ENCODE results near the gene ARHGAP23. TPM values are rescaled to one million over a fixed set of nuclear protein-coding genes. Genes with fewer than 3 reads are reported as not detected.
"Not testable (repeated sequence)": the region's sequence is repeated elsewhere in the genome, so short reads cannot be mapped to it uniquely, and the experiment has no call there.

ARHGAP23 gene
- total RNA-seq, 1 donor from 2014 or later: 33.7 TPM

DNA sequence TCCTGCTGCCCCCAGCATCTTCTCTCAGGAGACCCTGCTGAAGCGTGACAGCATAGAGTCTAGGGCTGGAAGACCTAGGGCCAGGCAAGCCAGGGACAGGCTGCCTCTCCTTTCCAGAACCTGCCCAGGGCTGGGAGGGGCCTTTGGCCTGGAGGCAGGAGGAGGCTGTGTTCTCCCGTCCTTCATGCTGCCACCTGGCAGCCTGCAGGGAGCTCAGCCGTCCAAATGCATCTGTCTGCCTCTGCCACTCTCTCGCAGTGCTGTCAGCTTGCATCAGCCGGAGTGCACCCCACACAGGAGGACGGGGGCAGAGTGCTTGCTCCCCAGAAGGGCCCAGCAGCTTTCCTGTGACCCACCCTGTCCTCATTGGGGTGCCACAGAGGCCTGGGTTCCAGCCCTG is 31.3 kb downstream of the ARHGAP23 start:
- no peak for DNase-seq (ENCODE audit: low read depth in 2 of 2)

- no peak for DNase-seq (ENCODE audit: low read depth in 2 of 2)
Observed at GRCh38 chr17:38460082-38460715, 31.9 kb downstream of the ARHGAP23 start.

GRCh38 chr17:38460716-38461630 is 32.7 kb downstream of the ARHGAP23 start:
- DNase-seq (ENCODE audit: low read depth in 2 of 2): no peak

DNA sequence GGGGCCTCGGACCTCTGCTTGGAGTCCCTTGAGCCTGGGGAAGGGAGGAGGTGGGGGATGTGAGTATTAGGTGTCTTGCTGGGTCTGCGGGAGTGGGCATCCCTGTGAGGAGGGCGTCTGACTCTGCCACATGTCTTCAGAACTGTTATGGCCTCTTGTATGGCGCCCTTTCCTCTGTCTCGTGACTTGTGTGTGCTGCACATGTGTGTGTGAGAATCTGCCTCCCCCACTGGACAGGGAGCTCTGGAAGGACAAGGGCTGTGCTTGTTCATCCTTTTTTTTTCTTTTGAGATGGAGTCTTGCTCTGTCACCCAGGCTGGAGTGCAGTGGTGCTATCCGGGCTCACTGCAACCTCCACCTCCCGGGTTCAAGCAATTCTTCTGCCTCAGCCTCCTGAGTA is 33.4 kb downstream of the ARHGAP23 start:
- no peak for DNase-seq (ENCODE audit: low read depth in 2 of 2)

DNA sequence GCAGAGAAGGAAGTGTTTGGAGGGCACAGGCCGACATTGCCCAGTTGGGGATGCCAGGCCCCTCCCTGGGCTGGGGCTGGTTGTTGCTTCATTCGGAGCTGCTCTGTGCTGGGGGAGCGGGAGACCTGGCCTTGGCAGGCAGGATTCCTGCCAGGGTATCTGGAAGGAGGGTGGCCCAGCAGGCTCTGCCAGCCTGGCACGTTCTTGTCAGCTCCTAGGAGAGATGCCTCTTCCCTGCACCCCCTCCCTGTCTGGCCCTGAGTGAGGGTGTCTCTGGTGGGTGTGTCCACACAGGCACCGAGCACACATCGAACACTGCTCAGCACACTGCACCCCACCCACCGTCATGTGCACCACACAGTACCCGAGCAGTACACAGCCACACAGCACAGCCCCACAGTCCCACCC is 35.2 kb downstream of the ARHGAP23 start:
- no peak for DNase-seq (ENCODE audit: low read depth in 2 of 2)

DNA sequence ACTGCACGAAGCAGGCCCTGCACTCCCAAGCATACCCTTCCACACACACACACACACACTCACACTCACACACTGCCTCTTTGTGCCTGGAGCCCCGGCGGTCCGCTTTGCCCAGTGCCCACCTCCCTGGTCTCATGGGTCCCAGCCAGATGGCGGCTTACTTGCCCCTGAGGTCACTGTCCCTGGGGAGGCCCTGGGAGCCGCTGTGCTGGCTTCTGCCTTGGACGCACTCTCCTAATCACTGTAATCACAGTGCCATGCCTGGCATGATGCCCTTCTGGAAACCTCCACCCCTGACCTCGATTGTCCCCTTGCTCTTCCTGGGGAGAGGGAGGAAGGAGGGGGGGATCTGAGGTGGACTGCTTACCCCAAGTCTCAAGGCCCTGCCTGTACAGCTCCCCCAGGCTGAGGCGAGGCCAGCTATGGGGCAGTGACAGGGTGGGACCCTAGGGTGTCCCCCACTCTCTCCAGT is 36.0 kb downstream of the ARHGAP23 start:
- DNase-seq (ENCODE audit: low read depth in 2 of 2): peak in 1 of 2 donors; percentile 18

GRCh38 chr17:38464723-38465390 is 36.6 kb downstream of the ARHGAP23 start:
- peak; percentile 90 to 92 for DNase-seq (ENCODE audit: low read depth in 2 of 2)

DNA sequence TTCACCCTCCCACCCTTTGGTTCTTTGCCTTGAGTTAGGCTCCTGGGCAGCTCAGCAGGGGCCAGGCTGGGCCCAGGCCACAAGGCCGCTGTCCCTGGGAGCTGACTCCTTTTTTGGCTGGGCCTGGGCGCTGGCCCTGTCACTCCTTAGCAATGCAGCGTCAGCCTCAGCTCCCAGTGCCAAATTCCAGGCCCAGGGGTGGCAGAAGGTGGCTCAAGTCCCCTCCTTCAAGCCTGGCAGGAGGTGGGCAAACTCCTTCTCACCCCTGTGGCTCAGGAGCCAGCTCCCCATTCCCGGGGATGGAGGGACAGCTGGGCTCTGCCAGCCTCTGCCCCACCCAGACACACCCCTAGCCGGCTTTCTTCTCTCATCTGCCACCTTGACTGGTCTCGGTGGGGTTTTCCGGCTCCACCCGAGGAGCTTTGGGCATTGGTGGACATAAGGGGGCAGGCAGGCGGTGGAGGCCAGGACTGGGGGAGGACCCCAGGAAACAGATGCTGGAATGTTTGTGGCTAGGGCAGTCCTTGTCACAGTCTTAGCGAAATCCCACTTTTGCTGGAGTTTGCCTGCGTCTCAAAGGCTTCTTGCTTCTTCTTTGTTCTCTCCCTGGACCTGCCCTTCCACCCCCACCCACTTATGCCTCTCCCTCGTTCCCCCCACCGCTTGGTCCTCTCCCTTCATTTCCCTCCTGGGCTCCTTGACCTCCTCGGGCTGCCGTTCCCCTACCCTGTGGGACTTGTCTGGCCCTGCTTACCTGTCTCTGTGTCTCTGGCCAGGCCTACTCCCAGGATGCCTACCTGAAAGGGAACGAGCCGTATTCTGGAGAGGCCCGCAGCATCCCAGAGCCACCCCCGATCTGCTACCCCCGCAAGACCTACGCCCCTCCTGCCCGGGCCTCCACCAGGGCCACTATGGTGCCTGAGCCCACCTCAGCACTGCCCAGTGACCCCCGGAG is 37.4 kb downstream of the ARHGAP23 start:
- peak in 1 of 2 donors; percentile 24 for DNase-seq (ENCODE audit: low read depth in 2 of 2)

DNA sequence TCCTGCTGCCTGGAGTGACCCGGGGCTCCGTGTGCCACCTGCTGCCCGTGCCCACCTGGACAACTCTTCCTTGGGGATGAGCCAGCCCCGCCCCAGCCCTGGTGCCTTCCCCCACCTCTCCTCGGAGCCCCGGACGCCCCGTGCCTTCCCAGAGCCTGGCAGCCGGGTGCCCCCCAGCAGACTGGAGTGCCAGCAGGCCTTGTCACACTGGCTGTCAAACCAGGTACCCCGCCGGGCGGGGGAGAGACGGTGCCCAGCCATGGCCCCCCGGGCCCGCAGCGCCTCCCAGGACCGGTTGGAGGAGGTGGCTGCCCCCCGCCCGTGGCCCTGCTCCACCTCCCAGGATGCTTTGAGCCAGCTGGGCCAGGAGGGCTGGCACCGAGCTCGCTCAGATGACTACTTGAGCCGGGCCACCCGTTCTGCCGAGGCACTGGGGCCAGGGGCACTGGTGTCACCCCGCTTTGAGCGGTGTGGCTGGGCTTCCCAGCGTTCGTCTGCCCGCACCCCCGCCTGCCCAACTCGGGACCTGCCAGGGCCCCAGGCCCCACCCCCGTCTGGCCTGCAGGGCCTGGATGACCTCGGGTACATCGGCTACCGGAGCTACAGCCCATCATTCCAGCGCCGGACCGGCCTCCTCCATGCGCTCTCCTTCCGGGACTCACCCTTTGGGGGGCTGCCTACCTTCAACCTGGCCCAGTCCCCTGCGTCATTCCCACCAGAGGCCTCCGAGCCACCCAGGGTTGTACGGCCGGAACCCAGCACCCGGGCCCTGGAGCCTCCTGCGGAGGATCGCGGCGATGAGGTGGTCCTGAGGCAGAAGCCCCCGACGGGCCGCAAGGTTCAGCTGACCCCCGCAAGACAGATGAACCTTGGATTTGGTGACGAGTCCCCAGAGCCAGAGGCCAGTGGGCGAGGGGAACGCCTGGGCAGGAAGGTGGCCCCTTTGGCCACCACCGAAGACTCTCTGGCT is 38.4 kb downstream of the ARHGAP23 start:
- no peak for DNase-seq (ENCODE audit: low read depth in 2 of 2)

GRCh38 chr17:38467491-38467890 is 39.2 kb downstream of the ARHGAP23 start:
- no peak for DNase-seq (ENCODE audit: low read depth in 2 of 2)

DNA sequence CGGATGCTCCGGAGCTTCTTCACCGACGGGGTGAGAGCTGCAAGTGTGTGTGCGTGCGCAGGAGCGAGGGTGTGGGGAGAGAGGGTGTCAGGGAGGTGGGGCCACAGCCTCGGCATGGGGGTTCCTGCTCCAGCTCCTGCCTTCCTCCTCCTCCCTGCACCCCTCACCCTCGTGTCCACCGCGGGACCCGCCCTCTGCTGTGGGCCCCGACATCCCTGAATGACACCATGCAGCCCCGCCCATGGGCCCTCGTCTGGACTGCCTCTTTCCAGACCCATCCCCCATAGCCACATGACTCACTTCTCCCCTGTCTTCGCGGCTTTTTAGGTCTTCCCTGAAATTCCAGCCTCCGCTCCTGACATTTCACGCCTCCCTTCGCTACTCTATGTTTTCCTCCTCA is 41.6 kb downstream of the ARHGAP23 start:
- DNase-seq (ENCODE audit: low read depth in 2 of 2): peak in 1 of 2 donors; percentile 73

- DNase-seq (ENCODE audit: low read depth in 2 of 2): peak; percentile 58 to 90
Observed at GRCh38 chr17:38471253-38471652, 43.0 kb downstream of the ARHGAP23 start.

DNA sequence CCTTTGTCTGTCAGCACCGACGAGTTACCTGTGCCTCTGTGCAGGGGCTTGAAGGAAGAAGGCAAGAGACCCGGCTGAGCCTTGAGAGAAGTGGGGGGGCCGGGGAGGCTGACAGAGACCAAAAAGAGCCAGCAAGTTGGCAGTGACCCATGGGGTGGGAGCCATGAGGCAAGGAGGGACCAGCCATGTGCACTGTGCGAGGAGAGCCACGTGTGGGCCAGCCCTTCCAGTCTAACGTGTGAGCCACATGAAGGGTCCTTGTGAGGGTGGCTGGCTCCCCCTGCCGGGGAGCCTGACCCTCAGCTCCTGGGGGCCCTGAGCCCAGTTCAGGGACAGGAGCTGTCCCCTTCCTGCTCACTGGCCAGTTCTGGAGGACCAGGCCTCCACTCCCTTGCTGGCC is 46.4 kb downstream of the ARHGAP23 start:
- DNase-seq (ENCODE audit: low read depth in 2 of 2): peak; percentile 49 to 63

DNA sequence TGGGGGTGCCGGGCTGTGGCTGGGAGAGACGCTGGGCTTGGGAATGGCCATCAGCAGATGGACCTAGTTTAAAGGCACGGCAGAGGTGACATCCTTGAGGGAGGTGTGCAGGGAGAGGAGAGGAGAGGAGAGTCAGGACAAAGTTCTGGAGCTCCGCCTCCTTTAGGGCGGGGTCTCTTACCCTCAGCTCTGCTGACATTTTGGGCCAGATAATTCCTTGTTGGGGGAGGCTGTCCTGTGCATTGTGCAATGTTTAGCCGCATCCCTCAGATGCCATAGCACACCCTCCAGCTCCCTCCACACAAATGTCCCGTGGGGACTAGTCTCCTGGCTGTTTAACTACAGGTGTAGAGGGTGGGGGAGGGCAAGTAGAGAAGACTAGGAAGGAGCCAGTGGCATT is 48.3 kb downstream of the ARHGAP23 start:
- DNase-seq (ENCODE audit: low read depth in 2 of 2): no peak

- DNase-seq (ENCODE audit: low read depth in 2 of 2): not testable (repeated sequence)
Observed at GRCh38 chr17:38477417-38477816, 49.2 kb downstream of the ARHGAP23 start.

DNA sequence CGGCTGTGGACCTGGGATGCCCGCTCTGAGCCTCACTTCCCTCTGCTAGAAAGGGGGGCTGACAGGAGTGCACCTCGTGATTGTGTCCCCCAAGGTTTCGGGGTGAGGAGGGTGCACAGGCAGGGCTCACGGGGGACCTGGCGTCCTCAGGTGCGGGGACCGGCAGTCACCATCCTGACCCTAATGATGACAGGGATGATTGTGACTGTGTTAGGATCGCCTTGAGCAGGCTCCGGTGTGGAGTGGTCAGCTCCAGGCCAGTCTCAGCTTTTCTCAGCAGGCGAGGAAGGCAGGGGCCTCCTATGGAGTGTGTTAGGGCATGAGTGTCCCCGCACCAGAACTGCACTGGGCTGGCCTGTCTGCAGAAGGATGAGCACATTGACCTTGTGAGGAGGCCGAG is 49.7 kb downstream of the ARHGAP23 start:
- DNase-seq (ENCODE audit: low read depth in 2 of 2): not testable (repeated sequence)

GRCh38 chr17:38478667-38479066 is 50.4 kb downstream of the ARHGAP23 start:
- not testable (repeated sequence) for DNase-seq (ENCODE audit: low read depth in 2 of 2)

GRCh38 chr17:38482039-38482699 is 53.9 kb downstream of the ARHGAP23 start:
- DNase-seq (ENCODE audit: low read depth in 2 of 2): not testable (repeated sequence)

DNA sequence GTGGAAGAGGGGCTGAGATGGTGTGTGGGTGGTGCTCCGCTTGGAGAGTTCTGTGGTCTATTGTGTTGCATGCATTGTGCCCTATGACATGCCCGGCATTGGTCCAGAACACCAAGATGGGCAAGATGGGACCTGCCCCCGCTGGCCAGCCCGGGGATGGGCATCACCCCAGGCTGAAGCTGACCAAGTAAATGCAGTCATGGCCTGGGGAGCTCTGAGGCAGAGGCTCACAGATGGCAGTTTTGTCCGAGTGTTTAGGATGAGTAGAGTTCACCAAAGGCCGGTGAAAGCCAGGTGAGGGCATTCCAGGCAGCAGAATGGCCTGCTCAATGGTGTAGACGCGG is 54.4 kb downstream of the ARHGAP23 start:
- DNase-seq (ENCODE audit: low read depth in 2 of 2): not testable (repeated sequence)
